Activated CD4-positive, alpha-beta T cell treated with anti-CD3 and anti-CD28 coated beads, Interleukin-2, amount 50 U/mL, for 24 hours (primary cell): ENCODE measurements around the gene SH3BP5.

Experiments used
- DNase-seq, 2 donors: peaks; one replicate each; pipeline ENCODE4 v3.0.0-alpha.2; 2020; ENCODE audit warnings: low read depth in 1 of 2, low spot score in 1 of 2

SH3BP5 gene

DNA sequence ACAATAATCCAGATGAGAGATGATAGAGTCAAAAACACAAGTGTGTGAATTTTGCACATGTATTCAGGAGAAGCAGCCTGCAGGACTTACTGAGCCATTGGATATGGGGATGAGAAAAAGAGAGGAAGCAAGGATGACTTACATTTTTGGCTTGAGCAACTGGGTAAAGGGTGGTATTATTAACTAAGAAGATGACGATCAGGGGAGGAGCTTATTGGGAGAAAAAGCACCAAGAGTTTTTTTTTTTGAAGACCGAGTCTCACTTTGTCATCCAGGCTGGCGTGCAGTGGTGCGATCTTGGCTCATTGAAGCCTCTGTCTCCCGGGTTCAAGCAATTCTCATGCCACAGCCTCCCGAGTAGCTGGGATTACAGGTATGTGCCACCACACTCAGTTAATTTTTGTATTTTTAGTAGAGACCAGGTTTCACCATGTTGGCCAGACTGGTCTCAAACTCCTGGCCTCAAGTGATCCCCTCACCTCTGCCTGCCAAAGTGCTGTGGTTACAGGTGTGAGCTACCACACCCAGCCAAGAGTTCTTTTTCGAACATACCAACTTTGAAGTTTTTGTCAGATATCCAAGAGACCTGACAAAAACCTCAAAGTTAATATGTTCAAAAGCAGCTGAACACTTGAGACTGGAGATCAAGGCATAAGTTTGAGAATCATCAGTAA, 14.8 kb upstream of the SH3BP5 start:
- DNase-seq: no peak

- DNase-seq: no peak
Observed at GRCh38 chr3:15346516-15346915, 14.1 kb upstream of the SH3BP5 start.

DNA sequence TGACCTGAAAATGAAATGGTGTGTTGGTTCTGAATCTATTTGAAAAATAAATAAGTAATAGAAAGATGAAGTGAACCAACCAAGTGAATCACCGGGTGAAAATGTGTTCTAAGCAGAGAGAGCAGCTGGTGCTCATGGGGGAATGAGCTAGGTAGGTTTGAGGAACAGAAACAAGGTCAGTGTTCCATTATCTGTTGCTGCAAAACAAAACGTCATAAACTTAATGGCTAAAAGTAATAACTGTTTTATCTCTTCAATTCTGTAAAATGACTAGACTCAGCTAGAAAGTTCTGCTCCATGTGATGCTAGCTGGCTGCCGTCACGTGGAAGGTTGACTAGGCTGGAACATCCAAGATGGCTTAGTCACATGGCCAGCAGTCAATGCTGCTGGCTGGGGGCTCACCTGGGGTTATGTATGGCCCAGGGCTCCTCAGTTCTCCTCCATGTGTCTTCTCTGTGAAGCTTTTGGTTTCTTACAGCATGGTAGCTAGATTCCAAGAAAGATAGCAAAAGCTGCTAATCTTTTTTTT, 13.3 kb upstream of the SH3BP5 start:
- DNase-seq: no peak

GRCh38 chr3:15345066-15345607, 12.8 kb upstream of the SH3BP5 start:
- DNase-seq: no peak

DNA sequence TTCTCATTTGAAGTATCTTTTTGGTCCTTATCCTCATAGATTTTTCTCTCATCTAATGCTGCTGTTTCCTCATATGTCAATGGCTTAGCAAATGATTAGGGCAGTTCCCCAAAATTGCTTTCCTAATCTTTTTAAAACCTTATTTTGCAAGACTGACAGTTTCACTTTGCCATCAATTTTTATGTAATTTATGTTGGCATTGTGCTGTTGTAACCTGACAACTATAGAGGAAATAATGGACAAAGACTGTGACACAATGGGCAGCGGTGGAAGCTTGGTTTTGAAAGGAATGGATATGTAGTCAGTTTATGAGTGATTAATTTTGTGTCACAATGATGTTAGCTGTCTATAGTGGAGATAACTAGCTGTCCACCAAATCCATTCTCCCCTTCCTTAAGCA, 10.6 kb upstream of the SH3BP5 start:
- DNase-seq: no peak

DNA sequence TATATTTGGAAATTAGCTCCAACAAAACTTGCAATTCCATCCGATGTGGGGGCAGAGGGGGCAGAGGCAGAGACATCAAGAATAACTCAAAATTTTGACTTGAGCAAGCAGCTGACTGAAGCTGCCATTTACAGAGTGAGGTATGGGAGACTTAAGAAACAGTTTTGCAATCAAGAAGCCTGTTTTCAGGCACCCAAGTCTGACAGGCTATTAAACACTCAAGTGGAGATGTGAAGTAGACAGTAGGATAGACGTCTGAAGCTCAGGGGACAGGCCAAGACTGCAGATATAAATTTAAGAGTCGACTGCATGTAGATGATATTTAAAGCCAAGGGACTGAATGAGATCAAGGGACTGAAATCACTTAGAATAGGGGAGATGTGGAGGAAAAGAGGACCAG, 9.9 kb upstream of the SH3BP5 start:
- no peak for DNase-seq

GRCh38 chr3:15341030-15341726, 8.8 kb upstream of the SH3BP5 start:
- no peak for DNase-seq

GRCh38 chr3:15339786-15340215, 7.4 kb upstream of the SH3BP5 start:
- DNase-seq: no peak

DNA sequence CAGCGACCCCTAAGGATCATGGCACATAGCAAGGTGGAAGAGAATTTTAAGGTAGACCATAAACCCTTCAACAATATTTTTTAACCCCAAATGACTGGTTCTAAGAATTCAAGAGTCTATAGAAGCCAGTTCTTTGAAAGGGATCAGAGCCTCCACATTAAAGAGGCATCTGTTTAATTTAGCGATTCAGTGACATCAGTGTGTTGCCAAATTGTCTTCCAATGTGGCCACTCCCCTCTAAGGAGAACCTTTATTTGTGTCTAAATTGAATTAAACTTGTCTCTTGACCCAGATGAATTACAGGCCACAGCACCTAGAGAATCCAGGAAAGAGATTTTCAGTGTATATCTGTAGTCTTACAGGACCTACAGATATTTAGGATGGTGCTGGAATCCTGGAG, 6.6 kb upstream of the SH3BP5 start:
- no peak for DNase-seq

DNA sequence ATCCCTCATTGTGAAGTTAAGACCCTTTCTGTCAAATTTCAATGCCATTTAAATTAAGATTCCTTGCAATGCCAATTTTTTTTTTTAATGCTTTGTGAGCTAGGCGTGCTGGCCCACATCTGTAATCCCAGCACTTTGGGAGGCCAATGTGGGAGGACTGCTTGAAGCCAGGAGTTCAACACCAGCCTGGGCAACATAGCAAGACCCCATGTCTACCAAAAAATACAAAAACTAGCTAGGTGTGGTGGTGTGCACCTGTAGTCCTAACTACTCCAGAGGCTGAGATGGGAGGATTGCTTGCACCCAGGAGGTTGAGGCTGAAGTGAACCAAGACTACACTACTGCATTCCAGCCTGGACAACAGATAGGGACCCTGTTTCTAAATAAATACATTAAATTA, 5.6 kb upstream of the SH3BP5 start:
- DNase-seq: no peak

GRCh38 chr3:15336057-15336456, 3.7 kb upstream of the SH3BP5 start:
- DNase-seq: no peak

GRCh38 chr3:15333956-15334263, 1.5 kb upstream of the SH3BP5 start:
- no peak for DNase-seq

- no peak for DNase-seq
Observed at GRCh38 chr3:15333099-15333955, 941 bp upstream of the SH3BP5 start.

- peak in 1 of 2 donors; percentile 24 for DNase-seq
Observed at GRCh38 chr3:15331606-15332404, 581 bp downstream of the SH3BP5 start.

GRCh38 chr3:15331072-15331605, 1.2 kb downstream of the SH3BP5 start:
- no peak for DNase-seq

- DNase-seq: no peak
Observed at GRCh38 chr3:15330031-15330596, 2.3 kb downstream of the SH3BP5 start.

- no peak for DNase-seq
Observed at GRCh38 chr3:15329046-15330005, 3.1 kb downstream of the SH3BP5 start.

- DNase-seq: no peak
Observed at GRCh38 chr3:15327941-15328340, 4.4 kb downstream of the SH3BP5 start.

DNA sequence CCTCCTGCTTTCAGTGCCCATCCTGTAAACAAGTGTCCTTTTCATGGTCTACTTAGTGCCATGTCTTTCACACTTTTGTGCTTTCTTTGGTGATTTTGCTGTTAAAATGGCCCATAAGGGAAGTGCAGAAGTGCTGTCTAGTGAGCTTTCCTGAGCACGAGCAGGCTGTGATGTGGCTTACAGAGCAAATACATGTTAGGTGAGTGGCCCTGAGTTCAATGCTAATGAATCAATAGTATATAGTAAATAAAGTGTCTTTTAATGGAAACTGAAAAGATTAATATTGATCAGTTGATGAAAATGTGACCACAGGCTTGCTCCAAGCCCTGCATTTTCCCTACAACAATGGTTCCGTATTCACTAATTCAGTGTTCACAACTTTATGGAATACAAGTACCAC, 5.7 kb downstream of the SH3BP5 start:
- DNase-seq: no peak
